ENCODE results near the gene NSUN7.

NSUN7 gene

GRCh38 chr4:40822420-40823166 lies 72.8 kb downstream of the NSUN7 start:
- no peak for DNase-seq

GRCh38 chr4:40825014-40825838 lies 75.5 kb downstream of the NSUN7 start:
- DNase-seq: no peak

GRCh38 chr4:40826821-40827220 lies 77.1 kb downstream of the NSUN7 start:
- no peak for DNase-seq

GRCh38 chr4:40827758-40828157 lies 78.0 kb downstream of the NSUN7 start:
- no peak for DNase-seq

GRCh38 chr4:40828661-40829060 lies 78.9 kb downstream of the NSUN7 start:
- no peak for DNase-seq

- DNase-seq: no peak
These were observed 79.8 kb downstream of the NSUN7 start for GRCh38 chr4:40829586-40829985.

- DNase-seq: no peak
These were observed 81.6 kb downstream of the NSUN7 start for GRCh38 chr4:40831146-40831907.

GRCh38 chr4:40832175-40832574 lies 82.4 kb downstream of the NSUN7 start:
- DNase-seq: no peak

- DNase-seq: no peak
These were observed 83.5 kb downstream of the NSUN7 start for GRCh38 chr4:40833212-40833611.

- no peak for DNase-seq
These were observed 87.5 kb downstream of the NSUN7 start for GRCh38 chr4:40837094-40837870.

GRCh38 chr4:40838742-40839141 lies 89.0 kb downstream of the NSUN7 start:
- DNase-seq: no peak

- DNase-seq: no peak
These were observed 90.7 kb downstream of the NSUN7 start for GRCh38 chr4:40840255-40840984.

GRCh38 chr4:40840985-40841571 lies 91.3 kb downstream of the NSUN7 start:
- DNase-seq: peak; percentile 52

- DNase-seq: no peak
These were observed 92.6 kb downstream of the NSUN7 start for GRCh38 chr4:40842318-40842717.

GRCh38 chr4:40842725-40843423 lies 93.1 kb downstream of the NSUN7 start:
- no peak for DNase-seq

- no peak for DNase-seq
These were observed 93.9 kb downstream of the NSUN7 start for GRCh38 chr4:40843696-40844095.

- no peak for DNase-seq
These were observed 94.5 kb downstream of the NSUN7 start for GRCh38 chr4:40844261-40844660.

GRCh38 chr4:40845154-40845835 lies 95.5 kb downstream of the NSUN7 start:
- no peak for DNase-seq

GRCh38 chr4:40846532-40846931 lies 96.8 kb downstream of the NSUN7 start:
- DNase-seq: no peak

- DNase-seq: no peak
These were observed 98.5 kb downstream of the NSUN7 start for GRCh38 chr4:40848251-40848650.

Measured in RPMI8226 (cell line).